ENCODE data around the gene HOXC5.

The HOXC5 gene

DNA sequence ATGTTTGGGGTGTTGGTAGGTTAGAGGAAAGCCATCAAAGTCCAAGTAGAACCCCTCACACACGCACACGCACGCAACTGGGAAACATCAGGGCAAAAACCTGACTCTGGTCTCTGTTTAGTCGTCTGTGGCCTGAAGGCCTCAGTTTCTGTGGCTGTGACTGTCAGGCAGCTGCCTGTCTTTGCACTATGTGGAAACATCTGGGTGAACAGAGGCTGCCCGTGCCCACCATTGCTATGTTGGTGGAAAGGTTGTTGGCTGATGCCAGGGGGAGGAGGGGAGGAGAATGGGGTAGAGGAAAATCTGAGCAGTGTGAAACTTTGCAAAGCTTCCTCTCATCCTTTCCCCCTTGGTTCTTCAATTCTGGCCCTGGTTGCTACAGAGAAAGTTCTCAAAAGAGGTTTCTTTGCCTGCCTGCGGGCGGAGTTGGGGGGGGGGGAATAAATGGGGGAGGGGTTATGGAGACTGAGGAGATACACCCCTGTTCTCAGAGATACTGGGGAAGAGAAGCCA is 40.4 kb upstream of the HOXC5 start:
- Histone ChIP-seq H3K9ac (ENCODE audit: low read depth, low read length) (no peak overlapping the region), H3K4me1 (ENCODE audit: insufficient read depth, low read length) (no peaks in the 10 kb centered on the region), H3K9me3 (ENCODE audit: control insufficient read depth, insufficient read depth, low read length) (no peaks in the 10 kb centered on the region), H3K36me3 (ENCODE audit: insufficient read depth, low read length) (no peaks in the 10 kb centered on the region)

DNA sequence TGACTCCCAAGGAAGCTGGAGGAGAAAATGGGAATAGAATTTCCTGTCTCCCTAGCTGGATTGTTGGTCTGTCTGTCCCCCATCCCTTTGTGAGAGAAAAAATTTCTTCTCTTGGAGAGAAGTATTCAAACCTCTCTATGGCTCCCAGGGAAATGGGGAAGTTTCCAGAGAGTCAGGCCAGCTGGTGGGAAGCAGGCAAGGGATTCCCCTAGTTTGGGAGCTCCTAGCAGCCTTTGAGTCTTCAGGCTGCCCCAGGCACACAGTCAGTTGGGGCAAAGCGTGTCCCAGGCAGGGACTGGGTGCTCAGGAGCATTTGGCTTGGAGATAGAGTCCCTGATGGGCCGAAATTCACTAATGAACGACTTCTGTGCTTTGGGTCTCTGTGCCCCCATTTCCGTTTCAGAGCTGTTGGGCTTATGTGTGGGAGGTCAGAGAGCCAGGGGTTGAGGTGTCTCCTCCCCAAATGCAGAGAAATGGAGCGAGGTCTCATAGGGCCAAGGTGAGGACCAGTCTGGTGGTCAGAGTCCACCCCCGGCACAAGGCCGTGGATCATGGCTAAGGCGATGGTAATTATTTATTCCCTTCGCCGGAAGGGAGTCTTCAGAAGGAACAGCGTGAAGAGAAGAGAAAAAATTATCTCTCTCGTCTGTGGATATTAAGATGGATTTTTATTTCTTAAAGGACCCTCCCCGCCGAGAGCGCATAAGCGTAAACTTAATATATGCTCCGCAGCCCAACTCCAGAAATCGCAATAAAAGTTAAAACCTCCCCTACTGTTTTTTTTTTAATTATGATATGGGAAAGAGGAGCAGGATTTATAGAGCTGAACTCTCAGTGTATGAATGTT is 39.5 kb upstream of the HOXC5 start:
- no peak overlapping the region for H3K9ac ChIP-seq (ENCODE audit: low read depth, low read length)
- no peaks in the 10 kb centered on the region for H3K4me1 ChIP-seq (ENCODE audit: insufficient read depth, low read length)
- no peaks in the 10 kb centered on the region for H3K9me3 ChIP-seq (ENCODE audit: control insufficient read depth, insufficient read depth, low read length)
- no peaks in the 10 kb centered on the region for H3K36me3 ChIP-seq (ENCODE audit: insufficient read depth, low read length)

DNA sequence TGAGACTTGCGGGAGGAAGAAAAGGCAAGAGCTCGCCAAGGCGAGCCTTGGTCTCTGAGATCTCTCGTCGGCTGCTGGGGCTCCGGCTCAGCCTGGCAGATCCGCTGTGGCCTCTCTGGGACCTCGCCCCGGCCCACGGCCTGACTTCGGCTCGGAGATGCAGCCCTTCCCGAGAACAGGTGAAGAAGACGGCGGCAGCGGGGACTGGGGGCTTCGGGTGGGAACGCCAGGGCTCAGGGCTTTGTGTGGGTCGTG is 38.9 kb upstream of the HOXC5 start:
- no peaks in the 10 kb centered on the region for H3K4me1 ChIP-seq (ENCODE audit: insufficient read depth, low read length)
- H3K9ac ChIP-seq (ENCODE audit: low read depth, low read length): no peak overlapping the region
- H3K9me3 ChIP-seq (ENCODE audit: control insufficient read depth, insufficient read depth, low read length): no peaks in the 10 kb centered on the region
- H3K36me3 ChIP-seq (ENCODE audit: insufficient read depth, low read length): no peaks in the 10 kb centered on the region

DNA sequence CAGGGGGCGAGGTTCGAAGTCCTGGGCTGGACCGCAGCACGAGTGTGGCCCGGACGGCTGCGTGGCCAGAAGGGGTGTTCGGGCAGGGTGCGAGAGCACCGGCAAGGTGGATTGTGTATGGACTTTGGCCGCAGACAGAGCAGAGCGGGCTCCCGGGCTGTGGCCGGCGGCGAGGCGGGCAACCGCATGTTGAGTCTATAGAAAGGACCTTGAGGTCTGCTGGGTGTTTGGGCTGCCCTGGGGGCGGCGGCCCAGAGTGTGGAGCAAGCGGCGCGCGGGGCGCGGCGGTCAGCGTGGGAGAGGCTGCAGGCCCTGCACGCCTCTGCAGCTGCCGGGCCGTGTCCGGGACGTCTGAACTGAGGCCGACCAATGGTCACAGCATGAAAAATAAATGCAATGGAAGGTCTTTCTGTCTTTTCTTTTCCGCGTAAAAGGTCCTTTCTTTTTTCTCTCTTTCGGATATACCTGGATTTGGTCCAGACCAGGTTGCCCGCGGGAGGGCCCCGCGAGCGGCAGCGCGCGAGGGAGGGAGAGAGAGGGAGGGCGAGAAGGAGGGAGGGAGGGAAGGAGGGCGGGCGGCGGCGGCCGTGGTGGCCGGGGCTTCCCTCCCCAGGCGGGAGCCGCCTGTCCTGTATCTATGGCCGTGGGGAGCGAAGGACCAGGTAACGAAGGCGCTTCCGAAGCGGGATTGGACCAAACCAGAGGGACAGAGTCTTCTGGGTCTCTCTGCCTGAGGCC is 38.4 kb upstream of the HOXC5 start:
- H3K9me3 ChIP-seq (ENCODE audit: control insufficient read depth, insufficient read depth, low read length): no peaks in the 10 kb centered on the region
- no peaks in the 10 kb centered on the region for H3K36me3 ChIP-seq (ENCODE audit: insufficient read depth, low read length)
- no peak overlapping the region for H3K9ac ChIP-seq (ENCODE audit: low read depth, low read length)
- no peaks in the 10 kb centered on the region for H3K4me1 ChIP-seq (ENCODE audit: insufficient read depth, low read length)

DNA sequence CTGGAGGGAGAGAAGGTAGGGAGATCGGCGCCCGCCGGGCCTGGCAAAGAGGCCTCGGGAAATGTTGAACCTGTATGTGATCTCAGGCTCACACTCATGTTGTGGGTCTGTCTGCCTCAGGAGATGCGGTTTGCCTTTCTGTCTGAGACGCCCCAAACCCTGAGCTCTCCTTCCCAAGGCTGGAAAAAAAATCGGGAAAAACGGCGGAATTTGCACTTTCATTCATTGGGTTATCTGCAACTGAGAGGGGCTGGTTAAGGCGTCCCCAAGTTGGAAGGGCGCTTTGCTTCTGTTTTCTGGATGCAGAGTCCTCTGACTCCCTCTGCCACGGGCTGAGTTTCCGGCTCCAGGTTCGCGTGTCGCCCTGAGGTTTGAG is 37.9 kb upstream of the HOXC5 start:
- Histone ChIP-seq H3K9me3 (ENCODE audit: control insufficient read depth, insufficient read depth, low read length) (no peaks in the 10 kb centered on the region), H3K4me1 (ENCODE audit: insufficient read depth, low read length) (no peaks in the 10 kb centered on the region), H3K36me3 (ENCODE audit: insufficient read depth, low read length) (no peaks in the 10 kb centered on the region), H3K9ac (ENCODE audit: low read depth, low read length) (no peak overlapping the region)

DNA sequence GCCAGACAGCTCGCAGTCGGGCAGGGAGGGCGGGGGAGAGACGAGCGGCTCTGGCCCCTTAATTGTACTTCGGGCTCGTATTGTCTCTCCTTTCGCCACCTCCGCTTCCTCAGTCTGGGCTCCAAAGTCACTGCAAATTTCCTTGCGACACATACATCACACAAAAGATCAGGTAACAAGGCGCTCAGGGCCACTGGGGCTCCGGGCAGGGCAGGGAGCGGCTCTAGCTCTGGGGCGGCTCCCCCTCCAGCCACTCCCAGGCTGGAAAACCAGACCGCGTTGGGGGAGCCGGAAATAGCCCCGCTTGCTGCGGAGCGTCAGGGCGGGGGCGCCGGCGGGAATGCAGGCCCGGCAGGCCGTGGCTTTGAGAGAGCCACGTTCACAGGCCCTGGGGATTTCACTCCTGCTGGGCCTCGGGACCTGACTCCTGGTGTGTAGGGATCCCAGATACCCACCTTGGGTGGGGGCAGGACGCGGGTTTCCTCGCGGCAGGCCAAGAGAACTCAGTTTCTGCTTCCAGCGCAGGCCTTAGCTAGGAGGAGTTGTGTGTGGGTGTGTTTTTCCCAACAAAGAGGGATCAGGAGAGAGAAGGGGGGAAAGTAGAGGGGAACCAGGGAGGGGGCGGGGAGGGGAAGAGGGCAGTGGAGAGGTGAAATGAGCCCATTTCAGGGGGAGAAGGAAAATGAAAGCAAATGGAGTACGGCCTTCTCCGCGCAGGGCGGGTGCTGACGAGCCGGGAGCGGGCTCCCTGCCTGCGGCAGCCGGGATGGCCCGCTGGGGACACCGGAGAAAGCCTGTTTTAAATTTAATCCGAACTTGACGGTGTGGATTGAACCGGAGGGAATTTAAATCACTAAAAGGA is 37.2 kb upstream of the HOXC5 start:
- Histone ChIP-seq H3K4me1 (ENCODE audit: insufficient read depth, low read length) (no peaks in the 10 kb centered on the region; the same call in 1 of the 2 replicates), H3K9me3 (ENCODE audit: control insufficient read depth, insufficient read depth, low read length) (no peaks in the 10 kb centered on the region), H3K9ac (ENCODE audit: low read depth, low read length) (peak overlapping the region; percentile 25; the same call in 1 of the 2 replicates), H3K36me3 (ENCODE audit: insufficient read depth, low read length) (no peaks in the 10 kb centered on the region)

DNA sequence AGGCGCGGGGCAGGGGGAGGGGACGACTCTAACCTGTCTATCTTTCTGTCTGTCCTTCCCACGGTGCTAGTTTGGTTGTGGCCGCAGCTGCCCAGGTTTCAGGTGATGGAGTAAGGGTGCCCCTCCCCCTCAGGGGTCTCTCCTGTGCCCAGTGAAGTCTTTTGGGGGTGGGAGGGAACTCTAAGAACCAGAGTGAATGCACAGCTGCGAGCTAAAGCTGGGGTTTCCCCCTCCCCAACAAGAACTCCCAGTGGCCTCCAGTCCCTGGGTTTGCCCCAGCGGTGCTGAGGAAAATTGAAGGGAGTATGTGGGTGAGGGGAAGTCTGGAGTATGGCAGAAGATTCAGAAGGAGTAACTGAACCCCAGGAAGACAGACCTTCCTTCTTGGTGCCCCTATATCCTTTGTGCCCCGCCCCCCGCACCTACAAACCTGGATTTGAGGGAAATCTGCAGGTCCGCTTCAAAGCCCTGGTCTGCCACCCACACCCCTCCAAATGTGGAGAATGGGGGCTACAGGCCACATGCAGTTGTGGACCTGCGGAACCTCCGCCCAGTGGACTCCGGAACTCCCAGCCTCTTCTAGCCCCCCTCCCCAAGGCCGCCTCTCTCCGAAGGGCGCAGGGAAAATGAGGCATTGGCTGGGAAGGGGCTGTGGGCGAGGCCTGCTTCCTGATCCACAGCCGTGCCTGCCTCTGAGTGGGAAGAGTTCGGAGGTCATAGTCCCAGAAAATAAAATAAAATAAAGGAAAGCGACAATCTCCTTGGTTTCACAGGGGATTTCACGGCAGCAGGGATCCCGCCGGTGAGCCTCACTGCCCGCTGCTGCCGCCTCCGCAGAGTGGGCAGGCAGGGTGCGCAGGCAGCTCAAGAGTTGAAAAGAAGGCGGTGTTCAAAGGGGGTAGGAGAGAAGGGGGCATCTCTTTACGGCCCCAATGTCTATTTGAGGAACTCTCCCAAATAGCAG is 36.3 kb upstream of the HOXC5 start:
- H3K9ac ChIP-seq (ENCODE audit: low read depth, low read length): peak overlapping the region; percentile 25; the same call in 1 of the 2 replicates

DNA sequence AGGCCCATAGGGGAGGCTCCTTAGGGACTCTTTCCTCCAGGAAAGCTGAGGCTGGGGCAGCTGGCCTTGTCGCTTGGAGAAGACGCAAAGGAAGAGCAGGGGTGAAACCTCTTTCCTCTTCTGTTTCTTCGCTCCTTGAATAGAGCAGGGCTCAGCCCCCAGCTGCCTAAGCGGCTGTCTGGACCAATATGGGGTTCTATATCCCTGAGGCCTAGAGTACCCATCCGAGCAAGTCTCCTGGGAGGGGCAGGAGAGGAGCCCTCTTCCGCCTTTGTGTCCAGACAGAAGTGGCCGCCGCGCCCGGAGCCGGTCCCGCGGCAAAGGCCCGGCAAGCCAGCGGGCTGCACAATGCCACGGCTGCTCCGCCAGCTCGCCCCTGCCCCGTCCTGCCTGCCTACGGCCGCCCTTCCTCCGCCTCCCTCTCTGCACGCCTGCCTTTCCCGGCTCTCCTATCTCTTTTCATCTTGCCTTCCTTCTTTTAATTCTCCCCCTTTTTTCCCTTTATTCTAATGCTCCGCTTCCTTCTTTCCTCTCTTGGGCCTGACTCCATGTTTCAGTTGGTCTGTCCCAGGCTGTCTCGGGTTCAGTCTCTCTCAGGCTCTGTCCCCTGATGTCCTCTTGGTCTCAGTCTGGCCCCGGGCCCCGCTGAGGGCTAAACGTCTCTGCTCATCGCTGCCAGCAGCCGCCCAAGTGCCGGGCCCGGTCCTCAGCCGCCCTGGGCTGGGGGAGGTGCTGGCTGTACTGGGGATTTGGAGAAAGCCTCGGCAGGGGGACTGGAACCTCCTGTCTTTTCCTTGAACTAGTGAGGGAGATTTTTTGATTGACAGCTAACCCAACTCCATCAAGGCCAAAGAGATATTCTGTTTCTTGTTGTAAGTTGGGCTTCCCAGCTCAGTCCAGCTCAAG is 35.4 kb upstream of the HOXC5 start:
- no peak overlapping the region for H3K9ac ChIP-seq (ENCODE audit: low read depth, low read length)
- H3K4me1 ChIP-seq (ENCODE audit: insufficient read depth, low read length): no peaks in the 10 kb centered on the region; the same call in 1 of the 2 replicates
- H3K36me3 ChIP-seq (ENCODE audit: insufficient read depth, low read length): no peaks in the 10 kb centered on the region
- H3K9me3 ChIP-seq (ENCODE audit: control insufficient read depth, insufficient read depth, low read length): no peaks in the 10 kb centered on the region

More for the DNA sequence above, 36.3 kb upstream of the HOXC5 start:
- no peaks in the 10 kb centered on the region; the same call in 1 of the 2 replicates for H3K4me1 ChIP-seq (ENCODE audit: insufficient read depth, low read length)
- no peaks in the 10 kb centered on the region for H3K9me3 ChIP-seq (ENCODE audit: control insufficient read depth, insufficient read depth, low read length)
- H3K36me3 ChIP-seq (ENCODE audit: insufficient read depth, low read length): no peaks in the 10 kb centered on the region

DNA sequence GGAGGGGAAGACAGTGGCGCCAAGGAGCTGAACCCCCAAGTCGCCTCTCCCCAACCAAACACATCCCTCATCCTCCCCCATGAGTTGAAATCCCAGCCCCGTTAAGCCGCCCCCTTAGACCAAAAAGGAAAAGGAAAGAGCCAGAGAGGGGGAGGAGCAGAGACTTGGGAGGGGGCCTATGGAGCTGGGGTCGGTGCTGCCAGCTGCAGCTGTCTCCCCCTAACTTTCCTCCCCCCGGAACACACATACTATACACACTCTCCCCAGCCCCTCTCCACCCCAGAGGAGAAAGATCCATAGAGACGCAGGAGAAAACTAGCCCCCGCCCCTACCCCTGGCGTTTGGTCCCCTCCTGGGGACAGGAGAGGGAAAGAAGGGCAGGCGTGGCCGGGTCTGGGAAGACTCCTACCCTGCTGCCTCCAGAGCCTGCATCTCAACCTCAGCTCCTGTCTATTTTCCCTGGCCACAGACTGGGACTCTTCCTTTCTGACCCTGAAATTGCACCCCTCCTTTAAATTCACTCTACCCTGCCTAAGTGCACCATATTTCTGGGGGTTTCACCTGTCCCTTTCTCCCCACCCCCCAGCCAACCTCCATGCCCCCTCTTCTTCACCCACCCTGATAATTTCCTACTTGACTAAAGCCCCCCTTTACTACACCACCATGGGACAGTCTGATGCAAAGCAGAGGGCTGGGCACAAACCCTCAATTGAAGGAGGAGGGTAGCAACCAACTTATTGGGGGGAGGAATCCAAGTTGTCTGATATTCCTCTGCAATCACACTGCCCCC is 34.5 kb upstream of the HOXC5 start:
- Histone ChIP-seq H3K4me1 (ENCODE audit: insufficient read depth, low read length) (no peaks in the 10 kb centered on the region; the same call in 1 of the 2 replicates), H3K9ac (ENCODE audit: low read depth, low read length) (no peak overlapping the region), H3K36me3 (ENCODE audit: insufficient read depth, low read length) (no peaks in the 10 kb centered on the region), H3K9me3 (ENCODE audit: control insufficient read depth, insufficient read depth, low read length) (no peaks in the 10 kb centered on the region)

DNA sequence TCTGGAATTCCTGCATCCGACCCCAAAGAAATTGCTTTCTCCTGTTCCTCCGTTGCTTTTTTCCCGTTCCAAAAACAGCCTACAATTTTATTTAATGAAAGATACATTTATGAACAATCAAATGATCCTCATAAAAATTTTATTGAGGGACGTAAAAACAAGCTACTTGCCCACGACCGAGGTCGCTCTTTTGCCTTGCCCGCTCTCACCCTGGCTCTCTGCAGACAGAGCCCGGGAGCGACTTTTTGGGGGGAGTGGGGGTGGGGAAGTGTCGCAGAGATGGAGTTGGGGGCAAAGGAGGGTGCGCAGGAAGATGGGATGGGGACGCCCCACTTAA is 34.0 kb upstream of the HOXC5 start:
- no peaks in the 10 kb centered on the region; the same call in 1 of the 2 replicates for H3K4me1 ChIP-seq (ENCODE audit: insufficient read depth, low read length)
- no peaks in the 10 kb centered on the region for H3K36me3 ChIP-seq (ENCODE audit: insufficient read depth, low read length)
- H3K9me3 ChIP-seq (ENCODE audit: control insufficient read depth, insufficient read depth, low read length): no peaks in the 10 kb centered on the region
- no peak overlapping the region for H3K9ac ChIP-seq (ENCODE audit: low read depth, low read length)

DNA sequence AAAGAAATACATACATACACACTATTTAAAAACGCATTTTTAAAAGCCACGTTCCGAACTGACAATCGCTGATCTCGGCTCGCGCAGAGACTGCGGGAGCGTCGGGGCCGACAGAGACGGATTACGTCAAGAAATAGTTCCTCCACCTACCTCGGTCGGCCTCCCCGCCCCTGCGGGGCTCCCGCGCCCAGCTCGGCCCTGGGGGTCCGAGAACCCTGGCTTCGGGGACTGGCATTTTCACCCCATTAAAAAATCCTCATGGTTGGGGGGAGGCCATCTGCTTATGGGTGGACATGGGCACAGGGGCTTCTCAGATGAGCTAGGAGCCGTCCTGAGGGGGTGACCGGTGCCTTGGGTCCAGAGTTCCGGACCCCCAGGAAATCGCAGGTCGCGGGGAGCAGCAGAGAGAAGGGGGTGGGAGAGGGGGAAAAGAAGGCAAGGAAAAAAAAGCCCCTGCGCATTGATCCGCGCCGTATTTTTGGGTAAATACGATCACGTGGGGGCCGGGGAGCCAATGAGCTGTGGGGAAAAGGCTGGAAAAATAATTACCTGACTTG is 33.2 kb upstream of the HOXC5 start:
- H3K9ac ChIP-seq (ENCODE audit: low read depth, low read length): peak overlapping the region; percentile 38; the same call in 1 of the 2 replicates
- no peaks in the 10 kb centered on the region; the same call in 1 of the 2 replicates for H3K4me1 ChIP-seq (ENCODE audit: insufficient read depth, low read length)

More for the DNA sequence above, 33.2 kb upstream of the HOXC5 start:
- H3K9me3 ChIP-seq (ENCODE audit: control insufficient read depth, insufficient read depth, low read length): no peaks in the 10 kb centered on the region
- H3K36me3 ChIP-seq (ENCODE audit: insufficient read depth, low read length): no peaks in the 10 kb centered on the region
